Aorta (tissue), 5 donors: ENCODE measurements around the gene GUCY2D. TPM values are rescaled to one million over a fixed set of nuclear protein-coding genes. Genes with fewer than 3 reads are reported as not detected.
A peak's percentile ranks its signal among the peaks of the same experiment; 100 is the strongest.

ENCODE experiments used
- ATAC-seq: fragments of 200-7000 bp; cut with Tn5 transposase; one replicate; pipeline ENCODE4 v1.9.1; 2022; ENCODE audit warnings: moderate library complexity; ENCODE audit not compliant: low FRiP score
- DNase-seq, 2 donors: peaks; one replicate each; pipeline ENCODE4 v3.0.0-alpha.2; 2020
- H3K27ac ChIP-seq, 2 donors: one replicate each; pipeline ENCODE4 v1.5.1; 2013; ENCODE audit warnings: low read length in 2 of 2, mild to moderate bottlenecking in 2 of 2, moderate library complexity in 2 of 2, control low read depth in 1 of 2, inconsistent platforms in 1 of 2, low read depth in 1 of 2
- H3K27me3 ChIP-seq, 2 donors: one replicate each; pipeline ENCODE4 v1.6.1; 2013; ENCODE audit warnings: control low read depth in 1 of 2, low read length in 1 of 2, mild to moderate bottlenecking in 1 of 2, moderate library complexity in 1 of 2; ENCODE audit not compliant: insufficient read depth in 2 of 2, control insufficient read depth in 1 of 2
- H3K36me3 ChIP-seq, 2 donors: one replicate each; pipeline ENCODE4 v1.6.1; 2013; ENCODE audit warnings: control low read depth in 1 of 2, low read length in 1 of 2, mild to moderate bottlenecking in 1 of 2; ENCODE audit not compliant: insufficient read depth in 2 of 2, control insufficient read depth in 1 of 2
- H3K4me1 ChIP-seq, 2 donors: one replicate each; pipeline ENCODE4 v1.6.1; 2013; ENCODE audit warnings: low read length in 2 of 2, control low read depth in 1 of 2, mild to moderate bottlenecking in 1 of 2, moderate library complexity in 1 of 2; ENCODE audit not compliant: insufficient read depth in 2 of 2, control insufficient read depth in 1 of 2
- H3K4me3 ChIP-seq, 2 donors: one replicate each; pipeline ENCODE4 v1.5.1; 2013; ENCODE audit warnings: low read length in 2 of 2, control low read depth in 1 of 2, mild to moderate bottlenecking in 1 of 2
- H3K9me3 ChIP-seq: one replicate; pipeline ENCODE4 v1.6.1; 2013; ENCODE audit warnings: mild to moderate bottlenecking, low read length; ENCODE audit not compliant: control insufficient read depth
- WGBS, 2 donors: extraction: QIAGEN DNeasy Blood & Tissue Kit; methylation state at CpG; one replicate each; pipeline ENCODE4 v1.1.7; 2013; 5-methylcytosine and 5-hydroxymethylcytosine counted together
- intact Hi-C, 2 donors: fragments of 100-400 bp; cut with DNase I; formaldehyde crosslinking; loops; one replicate each; pipeline versions ENCODE4 v1.14.2 to v1.15.0; 2022
- polyA plus RNA-seq, 2 donors: library from polyadenylated mRNA; stranded (reverse); fragments of 200-250 nt; gene quantifications; one replicate each; pipeline ENCODE4 v1.2.3, GENCODE V29; 2013
- total RNA-seq, 2 donors: library from RNA; stranded (reverse); fragmentation: NEBNext Ultra II Directional; extraction: Animal tissue kit (Norgen Biotek cat#: 25700); gene quantifications; one replicate each; pipeline ENCODE4 v1.2.1, GENCODE V29; 2021
- donor health status: healthy with polysubstance abuse.
- donor health status: Bipolar disorder and iron deficiency.
- donor health status: DM: no; HTN: no; CAD: no.
- donor health status: DM: no; HTN: no; CAD: no.
- donor health status: DM: yes; HTN: yes; CAD: no.

The GUCY2D gene
- total and polyA plus RNA-seq, 4 donors: not detected

- Histone ChIP-seq H3K4me1 (no peaks in the 10 kb centered on the region), H3K9me3 (peaks cover 11% of the 10 kb centered on the region), H3K36me3 (no peaks in the 10 kb centered on the region), H3K4me3 (no peak overlapping the region), H3K27me3 (no peaks in the 10 kb centered on the region), H3K27ac (no peak overlapping the region)
- intact Hi-C loops: loop anchor here in 1 of 2 donors (10.0 kb wide), 1 partner anchor 843 kb away; no protein-coding TSS in a partner anchor
- no peak for ATAC-seq
- WGBS, 2 donors: 71 to 73% methylated on average over 4 of the region's 4 CpGs
- DNase-seq: no peak
Observed at GRCh38 chr17:7971651-7972050, 30.8 kb upstream of the GUCY2D start.

GRCh38 chr17:7972131-7972785 is 30.2 kb upstream of the GUCY2D start:
- no peak overlapping the region for H3K27ac ChIP-seq
- 91% methylated on average over 8 of the region's 8 CpGs for WGBS, 2 donors

GRCh38 chr17:7974638-7975131 is 27.7 kb upstream of the GUCY2D start:
- H3K27me3 ChIP-seq: no peaks in the 10 kb centered on the region
- H3K27ac ChIP-seq: no peak overlapping the region
- no peak for ATAC-seq

More at GRCh38 chr17:7972131-7972785, 30.2 kb upstream of the GUCY2D start:
- H3K27me3 ChIP-seq: no peaks in the 10 kb centered on the region
- no peaks in the 10 kb centered on the region for H3K36me3 ChIP-seq
- ATAC-seq (no peak), DNase-seq (no peak)
- intact Hi-C loops: loop anchor here in 1 of 2 donors (10.0 kb wide), 1 partner anchor 843 kb away; no protein-coding TSS in a partner anchor
- no peak overlapping the region for H3K4me3 ChIP-seq
- H3K4me1 ChIP-seq: no peaks in the 10 kb centered on the region
- peaks cover 11% of the 10 kb centered on the region for H3K9me3 ChIP-seq

GRCh38 chr17:7977039-7977438 is 25.4 kb upstream of the GUCY2D start:
- ATAC-seq (no peak), DNase-seq (no peak)
- intact Hi-C loops: loop anchor here in 1 of 2 donors (10.0 kb wide), 1 partner anchor 838 kb away; no protein-coding TSS in a partner anchor
- Histone ChIP-seq H3K27ac (no peak overlapping the region), H3K36me3 (no peaks in the 10 kb centered on the region), H3K4me1 (no peaks in the 10 kb centered on the region), H3K9me3 (peaks cover 11% of the 10 kb centered on the region), H3K4me3 (no peak overlapping the region), H3K27me3 (no peaks in the 10 kb centered on the region)
- WGBS, 2 donors: 77 to 79% methylated on average over 4 of the region's 4 CpGs

More at GRCh38 chr17:7974638-7975131, 27.7 kb upstream of the GUCY2D start:
- H3K9me3 ChIP-seq: peaks cover 11% of the 10 kb centered on the region
- H3K4me3 ChIP-seq: peak overlapping the region in 1 of 2 donors; percentile 36
- no peak for DNase-seq
- intact Hi-C loops: loop anchor here in 1 of 2 donors (10.0 kb wide), 1 partner anchor 840 kb away; no protein-coding TSS in a partner anchor
- H3K36me3 ChIP-seq: no peaks in the 10 kb centered on the region
- no peaks in the 10 kb centered on the region for H3K4me1 ChIP-seq

- no peak overlapping the region for H3K4me3 ChIP-seq
- intact Hi-C loops: loop anchor here in 1 of 2 donors (10.0 kb wide), 1 partner anchor 837 kb away; no protein-coding TSS in a partner anchor
- WGBS, 2 donors: 89 to 94% methylated on average over 5 of the region's 5 CpGs
- H3K27ac ChIP-seq: no peak overlapping the region
- ATAC-seq (no peak), DNase-seq (no peak)
- H3K9me3 ChIP-seq: peaks cover 11% of the 10 kb centered on the region
- H3K27me3 ChIP-seq: no peaks in the 10 kb centered on the region
- H3K36me3 ChIP-seq: no peaks in the 10 kb centered on the region
- no peaks in the 10 kb centered on the region for H3K4me1 ChIP-seq
Observed at GRCh38 chr17:7977805-7978204, 24.6 kb upstream of the GUCY2D start.

GRCh38 chr17:7982173-7982572 is 20.2 kb upstream of the GUCY2D start:
- H3K27ac ChIP-seq: no peak overlapping the region
- H3K9me3 ChIP-seq: no peaks in the 10 kb centered on the region
- no peaks in the 10 kb centered on the region for H3K36me3 ChIP-seq
- H3K4me3 ChIP-seq: no peak overlapping the region
- H3K27me3 ChIP-seq: no peaks in the 10 kb centered on the region
- no peaks in the 10 kb centered on the region for H3K4me1 ChIP-seq
- no peak for DNase-seq
- intact Hi-C loops: no loop called here
- 57 to 71% methylated on average over 7 of the region's 7 CpGs for WGBS, 2 donors
- no peak for ATAC-seq

- ATAC-seq (no peak), DNase-seq (no peak)
- Histone ChIP-seq H3K4me3 (no peak overlapping the region), H3K9me3 (no peaks in the 10 kb centered on the region), H3K36me3 (no peaks in the 10 kb centered on the region), H3K4me1 (no peaks in the 10 kb centered on the region), H3K27me3 (no peaks in the 10 kb centered on the region), H3K27ac (no peak overlapping the region)
- 82% methylated on average over 6 of the region's 6 CpGs for WGBS, 2 donors
- intact Hi-C loops: no loop called here
Observed at GRCh38 chr17:7982666-7983065, 19.7 kb upstream of the GUCY2D start.

GRCh38 chr17:7984904-7985303 is 17.5 kb upstream of the GUCY2D start:
- no peaks in the 10 kb centered on the region for H3K36me3 ChIP-seq
- no peaks in the 10 kb centered on the region for H3K4me1 ChIP-seq
- DNase-seq (no peak), ATAC-seq (no peak)
- H3K27ac ChIP-seq: no peak overlapping the region
- intact Hi-C loops: loop anchor here (5.0 kb wide), 2 partner anchors 72 to 243 kb away; no protein-coding TSS in a partner anchor
- H3K9me3 ChIP-seq: no peaks in the 10 kb centered on the region
- no peaks in the 10 kb centered on the region for H3K27me3 ChIP-seq
- no peak overlapping the region for H3K4me3 ChIP-seq
- 84 to 89% methylated on average over 9 of the region's 9 CpGs for WGBS, 2 donors
